GM18498 (cell line): ENCODE results near the gene KCND2.
A peak's percentile ranks its signal among the peaks of the same experiment; 100 is the strongest.

Experiments
- ATAC-seq: cut with Tn5 transposase; IDR thresholded peaks from one replicate; pipeline ENCODE4 v1.9.1; 2021; ENCODE audit warnings: mild to moderate bottlenecking, moderate library complexity; ENCODE audit not compliant: unreplicated experiment

KCND2 gene

GRCh38 chr7:120405652-120406051, 132.7 kb downstream of the KCND2 start:
- ATAC-seq = no peak

- no peak for ATAC-seq
Measured at GRCh38 chr7:120407010-120407409, 134.0 kb downstream of the KCND2 start.

DNA sequence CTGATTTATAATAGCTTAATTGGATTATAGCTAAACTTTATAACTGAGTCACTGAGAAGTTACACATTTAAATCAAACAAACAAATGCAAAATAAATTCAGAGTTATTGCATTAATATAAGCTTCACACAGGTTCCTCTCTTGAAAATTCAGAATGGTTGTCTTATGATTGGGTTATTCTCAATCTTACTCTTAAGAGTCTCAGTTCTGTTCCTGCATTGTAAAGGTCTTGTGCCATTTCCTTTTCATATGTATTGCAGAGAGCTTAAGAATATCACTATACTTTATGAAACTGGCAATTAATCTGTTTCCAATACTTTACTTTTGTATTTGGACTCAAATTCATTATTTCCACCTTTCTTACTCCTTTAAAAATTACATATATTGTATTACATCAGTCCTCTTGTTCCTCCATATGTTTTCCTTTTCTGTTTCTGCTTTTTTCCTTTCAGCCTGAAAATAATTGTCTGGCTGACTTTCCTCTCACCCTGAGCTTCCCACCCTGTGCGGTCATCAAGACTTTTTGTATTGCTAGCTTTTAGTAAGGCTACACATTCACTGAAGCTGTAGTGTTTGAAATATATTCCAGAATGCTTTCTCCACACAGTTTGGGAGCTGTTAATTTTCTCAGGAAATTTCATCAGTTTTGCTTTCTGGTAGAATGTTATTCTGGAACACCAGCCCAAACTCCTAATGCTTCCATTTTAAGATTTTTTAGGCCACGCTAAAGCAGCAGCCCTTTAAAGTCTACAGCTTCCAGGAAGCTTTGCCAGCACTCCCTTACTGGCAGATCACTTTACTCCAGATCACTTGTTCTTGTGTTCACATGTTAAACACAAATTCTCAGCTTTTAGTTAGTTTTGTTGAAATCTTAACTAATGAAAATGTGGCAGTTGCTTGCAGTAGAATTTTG, 139.4 kb downstream of the KCND2 start:
- ATAC-seq = peak; percentile 76

DNA sequence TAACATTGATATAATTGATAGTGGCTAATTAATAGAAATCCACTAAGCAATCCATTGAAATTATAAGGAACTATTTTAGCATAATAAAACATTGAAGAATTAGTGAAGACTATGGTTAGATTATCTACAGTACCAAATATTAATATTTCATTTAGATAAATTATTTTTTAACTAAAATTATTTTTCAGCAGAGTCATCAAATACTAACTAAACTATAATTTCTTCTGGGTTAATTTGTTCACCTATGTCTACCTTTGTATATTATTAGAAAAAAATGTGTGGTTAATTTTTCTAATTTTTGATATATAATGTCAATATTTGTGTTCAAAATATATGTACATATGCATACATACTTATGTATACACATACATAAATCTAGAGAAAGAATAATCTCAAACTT, 140.2 kb downstream of the KCND2 start:
- ATAC-seq = no peak

GRCh38 chr7:120417244-120417979, 144.4 kb downstream of the KCND2 start:
- ATAC-seq = no peak

- peak; percentile 98 for ATAC-seq
Measured at GRCh38 chr7:120421151-120421651, 148.2 kb downstream of the KCND2 start.

DNA sequence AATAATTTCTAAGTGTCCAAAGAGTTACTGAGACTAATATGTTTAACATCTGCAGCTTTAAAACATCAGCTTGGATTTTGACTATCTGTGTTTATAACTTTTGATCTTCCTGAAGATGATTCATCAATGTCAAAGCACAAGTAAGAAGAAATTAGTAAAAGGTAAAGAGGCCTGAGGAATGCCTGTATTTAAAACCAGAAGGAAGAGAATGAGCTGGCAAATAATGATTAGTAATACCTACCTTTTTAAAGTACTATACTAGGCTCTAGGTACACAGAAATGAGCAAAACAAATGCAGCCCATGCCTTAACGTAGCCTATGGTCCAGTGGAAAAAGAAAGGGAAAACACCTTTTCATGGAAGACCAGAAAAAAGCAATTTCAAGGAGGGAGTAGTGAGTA, 158.0 kb downstream of the KCND2 start:
- ATAC-seq = no peak

GRCh38 chr7:120436487-120437060, 163.6 kb downstream of the KCND2 start:
- ATAC-seq = peak; percentile 36

DNA sequence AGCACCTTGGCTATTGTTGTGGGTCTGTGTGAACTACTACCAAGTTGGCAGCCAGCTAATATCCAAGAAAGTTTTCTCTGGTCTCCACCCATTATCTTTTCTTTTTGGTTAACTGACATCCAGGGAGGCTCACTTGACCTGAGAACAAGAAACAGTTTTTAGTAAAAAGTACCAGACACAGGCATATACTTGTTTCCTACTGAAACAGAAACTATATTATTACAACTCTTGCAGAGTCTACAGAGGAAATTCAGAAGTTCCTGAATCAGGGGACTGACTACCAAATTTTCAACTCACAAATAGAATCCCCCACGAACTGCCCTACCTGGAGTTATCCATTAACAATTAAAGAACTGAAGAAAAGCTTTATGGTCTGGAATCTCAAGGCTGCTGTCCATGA, 168.9 kb downstream of the KCND2 start:
- ATAC-seq = peak; percentile 93

DNA sequence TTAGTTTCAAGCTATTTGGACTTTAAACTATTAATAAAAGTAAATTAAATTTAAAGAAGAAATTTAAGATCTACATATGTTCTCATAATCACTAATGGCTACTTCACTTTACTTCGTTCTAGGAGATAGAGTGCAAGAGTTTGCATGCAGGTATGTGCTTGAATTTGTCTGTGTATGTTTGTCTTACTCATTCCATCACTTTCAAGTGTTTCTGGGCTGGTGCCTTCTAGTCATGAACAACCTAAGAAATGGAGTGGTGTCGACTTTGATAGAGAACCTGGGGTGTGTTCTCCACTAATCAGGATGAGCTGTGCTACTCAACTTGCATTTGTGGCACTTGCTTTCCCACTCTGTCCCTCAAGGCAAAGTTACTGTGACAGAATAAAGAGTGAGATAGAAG, 169.9 kb downstream of the KCND2 start:
- peak; percentile 43 for ATAC-seq

- no peak for ATAC-seq
Measured at GRCh38 chr7:120444650-120445049, 171.7 kb downstream of the KCND2 start.

DNA sequence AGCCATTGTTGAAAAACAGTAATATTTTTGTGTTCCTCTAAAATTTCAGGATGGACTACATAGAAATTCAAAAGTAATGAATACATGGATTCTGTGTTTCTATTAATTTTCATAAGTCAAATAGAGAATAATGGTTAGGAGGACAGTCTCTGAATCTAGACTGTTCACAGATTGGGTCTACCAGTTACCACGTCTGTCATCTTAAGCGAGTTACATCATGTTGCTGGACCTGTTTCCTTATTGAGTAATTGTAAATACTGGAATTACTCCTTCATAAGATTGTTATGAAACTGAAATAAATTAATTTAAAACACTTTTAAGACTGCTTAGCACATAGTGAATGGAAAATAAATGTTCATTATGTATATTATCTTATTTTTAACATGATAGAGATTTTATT, 172.3 kb downstream of the KCND2 start:
- ATAC-seq = no peak

DNA sequence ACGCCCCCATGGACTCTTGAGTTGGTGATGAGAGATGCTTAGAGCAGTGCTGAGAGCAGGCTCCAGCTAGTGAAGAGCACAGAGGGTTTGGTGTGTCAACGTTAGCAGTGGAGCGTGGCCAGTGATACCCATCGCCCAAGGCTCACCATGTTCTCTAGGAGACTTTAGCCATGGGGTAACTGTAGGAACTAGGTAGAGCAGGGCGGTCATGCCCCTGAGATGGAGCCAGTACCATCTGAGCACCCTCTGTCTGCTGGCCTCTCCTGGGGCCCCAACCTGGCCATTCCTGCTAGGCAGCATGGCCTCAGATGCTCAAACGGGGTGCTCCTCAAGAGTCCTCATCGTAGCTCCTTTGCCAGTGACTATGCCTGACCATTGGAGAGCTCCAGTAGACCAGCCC, 179.7 kb downstream of the KCND2 start:
- ATAC-seq = no peak

DNA sequence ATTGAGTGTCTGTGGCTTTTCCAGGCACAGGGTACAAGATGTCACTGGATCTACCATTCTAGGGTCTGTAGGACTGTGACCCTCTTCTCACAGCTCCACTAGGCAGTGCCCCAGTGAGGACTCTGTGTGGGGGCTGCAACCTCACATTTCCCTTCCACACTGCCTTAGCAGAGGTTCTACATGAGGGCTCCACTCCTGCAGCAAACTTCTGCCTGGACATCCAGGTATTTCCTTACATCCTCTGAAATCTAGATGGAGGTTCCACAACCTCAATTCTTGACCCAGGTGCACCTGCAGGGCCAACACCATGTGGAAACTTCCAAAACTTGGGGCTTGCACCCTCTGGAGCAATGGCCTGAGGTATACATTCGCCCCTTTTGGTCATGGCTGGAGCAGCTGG, 183.7 kb downstream of the KCND2 start:
- ATAC-seq = no peak

DNA sequence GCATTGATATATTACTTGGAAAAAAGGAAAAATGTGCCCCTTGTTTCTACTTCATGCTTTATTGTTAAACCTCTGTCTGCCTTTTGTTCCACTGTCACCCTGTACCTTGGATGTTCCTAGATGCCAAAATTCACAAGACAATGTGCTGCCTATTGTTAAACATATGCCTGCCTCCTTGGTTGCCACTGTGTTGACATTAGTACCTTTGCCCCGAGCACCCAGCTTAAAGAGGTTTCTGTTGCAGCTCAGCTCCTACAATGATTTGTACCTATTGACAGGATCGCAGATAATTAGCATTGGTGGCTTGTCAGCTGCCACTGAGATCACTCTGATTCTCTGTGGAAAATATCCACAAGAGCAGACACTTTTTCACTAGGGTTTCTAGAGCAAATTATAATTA, 188.0 kb downstream of the KCND2 start:
- ATAC-seq = peak; percentile 36

GRCh38 chr7:120462991-120463390, 190.0 kb downstream of the KCND2 start:
- no peak for ATAC-seq

DNA sequence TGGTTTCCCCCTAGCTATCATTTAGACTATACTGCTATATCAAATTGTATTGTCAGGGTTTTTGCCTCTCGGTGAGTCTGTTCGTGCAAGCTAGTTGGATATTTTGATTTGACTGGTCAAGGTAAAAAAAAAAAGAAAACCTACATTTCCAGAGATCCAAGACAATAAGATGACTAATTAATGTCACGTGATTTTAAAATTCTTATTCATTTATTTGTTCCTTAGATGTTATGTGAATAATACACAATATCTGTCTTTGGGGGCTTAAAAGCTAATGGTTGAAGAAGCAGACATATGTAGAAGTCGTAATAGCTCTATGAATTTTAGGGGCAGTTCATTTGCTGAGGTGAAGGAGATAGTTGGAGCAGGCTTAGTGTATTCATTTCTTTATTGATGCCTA, 191.1 kb downstream of the KCND2 start:
- ATAC-seq = no peak

GRCh38 chr7:120467676-120468075, 194.7 kb downstream of the KCND2 start:
- ATAC-seq = no peak

GRCh38 chr7:120468611-120469010, 195.6 kb downstream of the KCND2 start:
- ATAC-seq = no peak

DNA sequence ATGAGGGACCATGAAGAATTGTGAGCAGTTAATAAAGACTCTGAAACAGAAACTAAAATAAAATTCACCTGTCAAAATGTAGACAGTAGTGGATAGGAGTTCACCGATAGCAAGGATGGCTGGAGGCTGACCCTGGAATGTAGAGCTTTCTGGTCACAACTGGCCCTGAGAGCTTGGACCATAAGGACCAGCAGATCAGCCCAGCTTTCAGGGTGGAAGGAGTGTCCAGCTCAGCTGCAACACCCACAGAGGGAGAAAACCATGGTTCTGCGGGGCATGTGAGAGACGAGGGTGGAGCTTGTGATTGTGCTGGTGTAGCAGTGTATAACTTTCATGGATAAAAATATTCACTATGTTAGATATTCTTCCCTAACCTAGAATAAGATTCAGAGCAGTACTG, 199.9 kb downstream of the KCND2 start:
- ATAC-seq = no peak

- no peak for ATAC-seq
Measured at GRCh38 chr7:120473352-120473751, 200.4 kb downstream of the KCND2 start.

DNA sequence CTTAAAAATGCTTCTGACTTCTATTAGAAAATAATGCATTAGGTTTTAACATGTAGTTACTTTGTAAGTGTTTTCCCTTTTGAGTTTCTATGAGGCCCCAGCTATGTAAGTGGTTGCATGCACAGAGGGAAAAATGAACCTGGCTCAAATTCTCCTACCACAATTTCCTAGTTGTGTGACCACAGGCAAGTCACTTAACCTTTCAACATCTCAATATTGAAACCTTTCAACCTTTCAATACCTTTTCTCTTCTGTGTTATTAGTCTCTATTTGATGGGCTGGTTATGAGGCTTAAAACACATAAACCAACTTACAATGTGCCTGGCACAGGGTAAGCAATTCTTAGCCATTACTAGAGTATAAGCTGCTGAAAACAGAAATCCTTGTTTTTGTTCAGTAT, 203.0 kb downstream of the KCND2 start:
- peak; percentile 75 for ATAC-seq
